DMS153 treated with DMSO at 0.1 percent for 48 hours (cell line): ENCODE measurements around the gene CACFD1.

Experiments used
- DNase-seq: peaks from one replicate; lab custom pipeline; 2025; ENCODE audit not compliant: unreplicated experiment; lab: John Stamatoyannopoulos, UW

CACFD1 gene

DNA sequence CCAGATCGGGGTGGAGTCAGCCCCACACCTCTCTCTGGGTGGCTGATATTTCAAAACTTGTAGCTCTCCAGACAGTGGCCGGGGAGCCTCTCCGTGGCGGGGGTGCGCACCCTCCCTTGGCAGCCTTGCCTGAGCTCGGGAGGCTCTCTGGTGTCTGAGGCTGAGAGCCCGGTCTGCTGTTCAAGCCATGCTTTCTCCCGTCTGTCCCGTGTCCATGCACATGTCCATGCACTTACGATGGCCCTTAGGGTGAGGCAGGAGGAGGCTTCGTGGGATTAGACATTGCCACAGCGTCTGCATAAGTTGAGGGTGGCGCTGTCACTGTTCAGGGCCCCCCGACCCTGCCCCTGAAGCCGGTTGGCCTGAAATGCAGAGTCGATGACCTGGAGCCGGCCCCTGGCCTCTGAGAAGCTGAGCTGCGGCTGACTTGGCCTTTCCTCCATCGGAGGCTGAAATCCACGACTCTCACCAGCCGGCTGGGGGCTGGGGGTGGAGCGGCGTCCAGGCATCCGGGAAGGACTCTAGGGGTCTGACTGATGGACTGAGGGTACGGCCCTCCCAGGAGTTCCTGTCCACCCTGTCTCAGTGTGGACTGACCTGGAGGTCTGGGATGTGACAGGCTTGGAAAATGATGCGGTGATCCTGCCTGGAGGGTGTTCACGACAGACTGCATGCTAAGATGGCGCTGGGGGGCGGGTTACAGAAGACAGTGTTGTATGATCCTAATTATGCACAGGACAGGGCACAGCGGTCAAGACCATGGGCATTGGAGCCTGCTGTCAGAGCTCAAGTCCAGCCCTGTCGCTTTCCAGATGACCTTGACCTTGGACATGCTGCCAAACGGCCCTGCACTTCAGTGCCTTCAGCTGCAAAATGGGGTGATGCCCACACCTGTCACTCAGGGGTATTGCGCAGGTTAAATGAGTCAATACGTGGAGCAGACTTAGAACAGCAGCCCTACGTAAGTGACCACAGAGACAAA lies 37.4 kb downstream of the CACFD1 start:
- no peak for DNase-seq

DNA sequence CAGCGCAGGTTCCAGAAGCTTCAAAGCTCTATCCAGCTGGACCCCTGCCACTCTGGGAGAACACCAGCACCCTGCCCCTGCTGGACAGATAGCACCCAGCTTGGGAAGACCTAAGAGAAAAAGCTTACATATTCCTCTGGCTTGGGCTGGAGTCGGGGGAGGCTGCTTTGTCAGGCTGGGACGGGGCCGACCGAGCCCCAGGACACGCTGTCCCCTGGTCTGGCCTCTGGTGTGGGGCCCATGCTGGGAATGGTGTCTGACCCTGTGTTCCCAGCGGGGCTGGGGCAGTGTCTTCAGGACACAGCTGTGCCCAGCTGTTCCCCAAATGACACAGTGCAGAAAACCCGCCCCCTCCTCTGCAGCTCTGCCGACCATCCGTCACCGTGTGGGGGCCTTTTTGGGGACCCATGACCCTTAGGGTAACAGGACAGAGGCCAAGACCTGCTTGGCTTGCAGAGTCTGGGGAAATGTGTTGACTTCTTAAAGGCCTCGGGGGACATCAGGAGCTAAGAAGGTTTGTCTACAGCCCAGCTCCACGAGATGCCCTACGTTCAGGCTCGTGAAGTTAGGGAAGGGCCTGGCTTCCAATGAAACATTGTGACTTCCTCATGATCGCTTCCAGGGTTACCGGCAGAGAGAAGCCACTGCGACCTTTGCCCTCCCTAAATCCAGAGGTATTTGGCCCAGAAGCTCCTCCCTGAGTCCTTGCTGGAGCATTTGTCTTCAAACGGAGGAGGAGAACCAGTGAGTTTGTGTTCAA lies 39.5 kb downstream of the CACFD1 start:
- no peak for DNase-seq

DNA sequence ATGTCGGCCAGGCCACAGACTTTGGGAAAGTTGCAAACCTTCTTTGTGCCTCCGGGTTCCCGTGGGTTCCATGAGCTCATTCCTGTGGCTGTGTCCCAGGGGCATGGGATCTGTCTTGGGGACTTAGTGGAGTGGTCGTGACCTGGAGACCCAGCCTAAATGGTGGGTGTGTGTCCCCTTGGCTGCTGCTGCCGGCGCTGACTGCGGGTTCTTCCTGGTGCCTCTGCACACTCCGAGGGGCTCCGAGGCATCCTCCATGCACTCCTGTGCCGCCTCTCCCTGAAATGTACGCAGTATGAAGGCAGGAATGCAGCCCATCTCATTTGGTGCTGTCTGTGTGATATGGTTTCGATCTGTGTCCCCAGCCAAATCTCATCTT lies 40.1 kb downstream of the CACFD1 start:
- DNase-seq: no peak

DNA sequence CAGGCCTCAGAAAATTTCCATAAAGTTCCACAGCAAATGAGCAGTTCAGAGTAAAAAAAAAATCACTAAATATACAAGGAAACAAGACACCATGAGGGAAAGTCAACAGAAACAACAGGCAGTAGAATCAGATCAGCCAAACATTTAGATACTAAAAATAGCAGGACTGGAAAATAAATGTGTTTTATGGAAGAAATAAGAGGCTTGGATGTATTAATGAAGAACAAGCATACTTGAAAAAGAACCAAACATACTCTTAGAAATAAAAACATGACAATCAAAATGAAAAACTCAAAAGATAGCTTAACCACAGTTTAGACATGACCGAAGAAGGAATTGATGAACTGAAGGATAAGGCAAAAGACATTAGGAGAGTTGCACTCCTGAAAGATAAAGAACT lies 42.3 kb downstream of the CACFD1 start:
- no peak for DNase-seq

DNA sequence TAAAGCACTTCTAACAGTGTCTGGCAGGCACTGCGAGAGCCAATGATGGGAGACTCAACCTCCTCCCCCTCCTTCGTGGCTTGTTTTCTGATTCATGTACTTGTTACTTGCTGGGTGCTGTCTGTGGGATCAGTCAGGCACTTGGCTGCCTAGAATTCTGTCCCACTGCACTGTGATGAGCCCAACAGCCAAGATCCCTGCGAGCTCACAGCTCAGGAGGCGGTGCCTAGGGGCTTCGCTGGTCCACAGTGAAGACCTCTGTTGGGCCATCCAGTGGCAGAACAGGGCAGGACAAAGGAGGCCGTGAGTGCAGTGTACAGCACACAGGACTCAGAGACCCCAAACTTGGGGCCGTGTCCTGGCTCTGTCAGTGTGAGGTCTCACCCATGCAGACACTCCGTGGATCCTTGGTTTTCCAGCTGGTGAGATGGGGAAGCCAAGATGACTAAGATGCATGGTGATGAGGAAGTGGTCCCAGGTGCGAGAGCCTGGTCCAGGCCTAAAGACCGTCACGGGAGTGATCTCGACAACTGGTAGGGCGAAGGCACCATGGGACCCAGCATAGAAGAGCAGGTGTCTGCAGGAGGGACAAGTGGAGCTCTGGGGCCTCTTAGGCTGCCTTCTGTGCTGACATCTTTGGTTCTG lies 45.5 kb downstream of the CACFD1 start:
- no peak for DNase-seq

DNA sequence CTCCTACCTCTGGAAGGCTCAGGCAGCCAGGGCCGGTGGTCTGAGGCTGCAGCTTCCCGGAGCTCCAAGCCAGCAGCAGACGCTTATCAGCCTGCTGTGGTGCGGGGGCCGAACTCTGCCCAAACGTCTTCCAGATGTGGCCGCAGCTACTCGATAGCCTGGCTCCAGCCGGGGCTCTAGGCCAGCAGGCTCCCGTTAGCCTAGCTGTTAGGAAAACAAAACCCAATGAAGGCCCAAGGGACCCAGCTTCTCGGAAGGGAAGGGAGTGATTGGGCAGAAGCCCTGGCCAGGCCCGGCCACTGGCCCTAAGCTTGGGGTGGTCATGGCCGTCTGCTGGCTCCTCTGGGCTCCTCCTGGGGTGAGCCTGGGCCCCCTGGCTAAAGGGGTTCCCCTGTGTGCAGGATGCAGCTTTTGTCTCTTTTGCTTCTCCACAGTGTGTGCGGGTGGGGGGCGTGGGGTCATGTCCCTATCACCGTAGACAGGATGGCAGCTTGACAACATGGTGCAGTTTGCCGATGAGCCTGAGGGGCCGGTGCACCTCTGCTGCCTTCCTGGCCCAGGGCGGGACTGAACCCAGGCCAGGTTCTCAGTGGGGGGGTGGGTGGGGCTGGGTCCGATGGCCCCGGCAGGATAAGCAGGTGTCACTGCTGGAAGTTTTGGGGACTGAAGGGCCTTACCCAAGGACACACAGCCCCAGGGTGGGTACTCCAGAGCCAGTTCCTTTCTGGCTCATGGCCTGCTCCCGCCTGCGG lies 46.3 kb downstream of the CACFD1 start:
- no peak for DNase-seq

DNA sequence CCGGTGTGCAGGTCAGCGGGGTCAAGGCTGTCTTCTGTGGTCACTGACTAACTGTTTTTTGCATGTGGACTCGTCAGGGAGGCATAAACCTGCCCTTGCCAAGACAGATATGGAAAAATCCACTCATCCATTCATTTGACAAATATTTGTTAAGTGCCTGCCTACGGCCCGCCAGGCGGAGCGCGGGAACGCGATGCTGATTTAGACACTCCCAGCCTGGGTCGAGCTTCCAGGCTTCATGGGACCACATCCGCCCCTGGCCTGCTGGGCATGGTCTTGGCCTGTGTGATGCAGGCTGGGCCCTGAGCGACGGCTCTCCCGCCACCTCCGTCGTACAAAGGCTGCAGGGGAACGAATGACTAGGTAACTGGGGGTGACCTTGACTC lies 46.9 kb downstream of the CACFD1 start:
- peak; percentile 60 for DNase-seq

DNA sequence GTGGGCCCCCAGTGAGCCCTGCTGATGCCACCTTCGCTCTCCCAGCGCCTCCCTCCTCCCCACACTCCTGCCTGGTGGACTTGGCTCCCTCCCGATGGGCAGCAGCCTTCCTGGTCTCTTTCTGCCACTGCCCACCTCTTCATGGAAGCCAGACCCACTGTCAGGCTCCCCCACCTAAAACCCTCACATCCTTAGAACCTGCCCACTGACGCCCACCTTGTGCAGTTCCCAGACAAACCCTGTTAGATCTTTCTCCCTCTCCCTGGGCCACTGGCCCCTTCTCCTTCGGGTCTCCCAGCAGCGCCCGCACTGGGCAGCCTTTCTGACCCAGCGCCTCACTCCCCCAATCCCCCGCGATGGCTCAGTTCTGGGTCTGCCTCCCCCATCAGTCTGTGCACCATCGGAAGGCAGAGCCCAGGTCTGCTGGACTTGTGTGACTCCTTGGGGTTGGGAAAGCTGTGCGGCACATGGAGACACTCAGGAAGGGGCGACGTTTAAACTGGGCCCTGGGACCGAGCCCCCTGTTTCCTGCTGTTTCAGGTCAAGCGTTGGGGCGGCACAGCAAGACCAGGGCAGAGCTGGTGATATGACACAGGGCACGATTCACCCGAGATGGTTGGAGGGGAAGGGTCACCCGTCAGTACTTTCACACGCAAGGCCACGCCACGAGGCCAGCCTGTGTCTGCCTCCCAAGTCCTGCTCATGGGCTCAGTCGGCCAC lies 47.6 kb downstream of the CACFD1 start:
- DNase-seq: no peak

DNA sequence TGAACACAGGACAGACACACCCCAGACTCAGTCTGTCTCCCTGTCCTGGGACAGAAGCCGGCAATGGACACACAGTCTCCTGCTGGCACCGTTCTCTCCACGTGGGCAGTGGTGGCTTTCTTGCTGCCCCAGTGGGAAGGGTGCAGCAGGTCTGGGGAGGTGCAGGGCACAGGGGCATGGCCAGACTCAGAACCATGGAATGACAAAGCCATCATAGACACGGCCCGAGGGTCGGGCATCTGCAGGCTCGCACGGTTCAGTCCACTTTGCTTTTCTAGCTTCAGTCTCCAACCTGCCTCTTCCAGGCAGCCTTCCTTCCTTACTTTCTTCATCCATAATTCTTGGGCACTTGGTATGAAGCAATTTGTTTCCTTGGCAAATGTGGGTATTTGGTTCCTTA lies 48.3 kb downstream of the CACFD1 start:
- no peak for DNase-seq

DNA sequence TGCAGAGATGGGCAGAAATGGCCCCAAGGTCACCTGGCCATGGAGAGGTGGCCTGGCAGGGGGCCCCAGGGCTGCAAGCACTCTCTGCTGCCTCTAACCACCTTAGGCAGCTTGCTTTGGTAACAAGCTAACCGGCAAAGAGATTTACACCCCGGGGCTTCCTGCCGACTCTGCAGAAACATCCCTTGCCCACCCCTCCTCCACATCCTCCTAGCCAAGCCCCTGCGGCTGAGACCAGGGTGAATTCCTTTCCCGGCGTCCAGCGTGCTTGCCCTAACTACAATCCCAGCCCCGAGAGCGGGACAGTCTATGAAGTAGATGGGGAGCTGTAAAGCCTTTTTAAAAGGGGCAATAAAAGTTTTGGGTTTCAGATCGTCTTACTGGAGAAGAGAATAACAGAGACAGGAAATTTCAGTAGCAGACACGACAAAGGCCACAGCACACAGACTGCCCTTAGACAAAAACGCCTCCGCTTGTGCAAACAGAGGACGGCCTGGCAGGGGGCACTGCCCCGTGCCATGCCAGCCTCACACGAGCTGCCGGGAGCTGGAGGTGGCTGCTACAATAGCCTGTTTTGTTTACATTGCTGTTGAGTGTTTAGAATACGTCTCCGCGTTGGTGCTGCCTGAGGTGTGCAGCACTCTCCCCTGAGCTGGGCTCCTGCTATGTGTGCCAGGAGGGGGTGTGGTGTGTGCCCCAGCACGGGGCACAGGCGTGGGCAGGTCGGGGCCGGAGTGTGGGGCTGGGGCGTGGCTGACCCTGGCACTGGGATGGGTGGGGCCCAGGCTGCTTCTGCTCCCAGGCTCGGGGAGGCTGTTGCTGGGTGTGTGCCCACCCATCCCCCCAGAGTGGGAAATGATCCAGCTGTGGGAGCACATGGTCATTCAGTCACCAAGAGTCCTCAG lies 49.7 kb downstream of the CACFD1 start:
- DNase-seq: peak; percentile 95

DNA sequence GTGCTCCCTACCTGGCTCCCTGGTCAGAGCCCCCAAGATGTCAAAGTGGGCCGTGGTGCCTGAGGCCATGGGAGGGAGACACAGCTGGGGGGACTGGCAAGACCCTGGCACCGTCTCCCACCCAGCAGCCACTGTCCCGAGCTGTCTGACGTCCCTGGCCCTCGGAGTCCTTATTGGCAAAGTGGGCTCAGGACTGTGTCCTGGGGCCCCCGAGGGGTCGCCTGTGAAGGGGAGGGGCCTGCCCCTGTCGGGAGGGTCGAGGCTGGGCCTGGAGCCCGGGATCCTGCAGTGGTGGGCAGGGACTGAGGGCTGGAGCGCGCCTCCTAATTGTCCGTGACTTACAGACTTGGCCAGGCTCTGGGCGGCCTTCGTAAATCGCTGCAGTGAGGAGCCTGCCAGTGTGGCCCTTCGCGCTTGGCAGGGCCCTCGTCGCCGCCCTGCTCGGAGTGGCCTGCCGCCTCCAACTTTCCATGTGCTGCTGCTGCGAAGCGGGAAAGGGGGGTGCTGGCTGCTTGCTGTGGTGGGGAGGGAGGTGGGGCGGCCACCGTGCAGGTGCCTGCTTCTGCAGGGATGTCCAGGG lies 51.2 kb downstream of the CACFD1 start:
- no peak for DNase-seq

DNA sequence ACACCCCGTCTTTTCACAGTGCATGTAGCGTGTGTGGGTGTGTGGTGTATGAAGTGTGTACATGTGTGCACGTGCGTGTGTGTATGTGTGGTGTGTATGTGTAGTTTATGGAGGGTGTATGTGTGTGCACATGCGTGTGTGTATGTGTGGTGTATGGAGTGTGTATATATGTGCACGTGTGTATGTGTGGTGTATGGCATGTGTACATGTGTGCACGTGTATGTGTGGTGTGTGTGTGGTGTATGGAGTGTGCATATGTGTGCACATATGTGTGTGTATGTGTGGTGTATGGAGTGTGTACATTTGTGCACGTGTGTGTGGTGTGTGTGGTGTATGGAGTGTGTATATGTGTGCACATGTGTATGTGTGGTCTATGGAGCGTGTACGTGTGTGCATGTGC lies 51.8 kb downstream of the CACFD1 start:
- no peak for DNase-seq

DNA sequence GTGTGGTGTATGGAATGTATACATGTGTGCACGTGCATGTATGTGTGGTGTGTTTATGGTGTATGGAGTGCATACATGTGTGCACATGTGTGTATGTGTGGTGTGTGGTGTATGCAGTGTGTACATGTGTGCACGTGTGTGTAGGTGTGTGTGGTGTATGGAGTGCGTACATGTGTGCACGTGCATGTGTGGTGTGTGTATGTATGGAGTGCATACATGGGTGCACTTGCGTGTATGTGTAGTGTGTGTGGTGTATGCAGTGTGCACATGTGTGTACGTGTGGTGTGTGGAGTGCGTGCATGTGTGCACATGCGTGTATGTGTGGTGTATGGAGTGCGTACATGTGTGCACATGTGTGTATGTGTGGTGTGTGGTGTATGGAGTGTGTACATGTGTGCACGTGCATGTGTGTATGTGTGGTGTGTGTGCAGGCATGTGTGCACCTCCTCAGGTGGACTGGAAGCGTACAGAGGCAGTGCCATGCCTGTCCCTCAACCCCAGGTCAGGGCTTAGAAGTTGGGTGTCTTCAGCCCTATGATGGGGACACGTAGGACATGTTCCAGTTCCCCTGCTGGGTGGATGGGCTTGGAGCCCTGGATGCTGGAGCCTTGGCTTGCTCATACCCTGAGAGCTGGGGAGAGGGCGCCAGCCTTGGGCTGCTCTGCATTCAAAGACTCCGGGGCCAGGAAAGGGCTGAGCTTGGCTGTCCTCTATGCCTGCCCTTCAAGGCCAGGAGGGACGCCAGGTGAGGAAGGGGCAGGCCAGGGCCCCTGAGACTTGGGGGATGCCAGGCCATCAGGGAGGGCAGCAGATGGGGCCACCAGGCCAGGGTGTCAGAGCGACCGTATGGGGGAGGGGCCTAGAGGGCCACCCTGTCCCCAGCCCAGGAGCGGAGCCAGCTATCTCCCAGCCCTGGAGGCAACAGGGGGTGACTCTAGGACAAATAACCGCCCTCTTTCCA lies 52.8 kb downstream of the CACFD1 start:
- peak; percentile 20 for DNase-seq

DNA sequence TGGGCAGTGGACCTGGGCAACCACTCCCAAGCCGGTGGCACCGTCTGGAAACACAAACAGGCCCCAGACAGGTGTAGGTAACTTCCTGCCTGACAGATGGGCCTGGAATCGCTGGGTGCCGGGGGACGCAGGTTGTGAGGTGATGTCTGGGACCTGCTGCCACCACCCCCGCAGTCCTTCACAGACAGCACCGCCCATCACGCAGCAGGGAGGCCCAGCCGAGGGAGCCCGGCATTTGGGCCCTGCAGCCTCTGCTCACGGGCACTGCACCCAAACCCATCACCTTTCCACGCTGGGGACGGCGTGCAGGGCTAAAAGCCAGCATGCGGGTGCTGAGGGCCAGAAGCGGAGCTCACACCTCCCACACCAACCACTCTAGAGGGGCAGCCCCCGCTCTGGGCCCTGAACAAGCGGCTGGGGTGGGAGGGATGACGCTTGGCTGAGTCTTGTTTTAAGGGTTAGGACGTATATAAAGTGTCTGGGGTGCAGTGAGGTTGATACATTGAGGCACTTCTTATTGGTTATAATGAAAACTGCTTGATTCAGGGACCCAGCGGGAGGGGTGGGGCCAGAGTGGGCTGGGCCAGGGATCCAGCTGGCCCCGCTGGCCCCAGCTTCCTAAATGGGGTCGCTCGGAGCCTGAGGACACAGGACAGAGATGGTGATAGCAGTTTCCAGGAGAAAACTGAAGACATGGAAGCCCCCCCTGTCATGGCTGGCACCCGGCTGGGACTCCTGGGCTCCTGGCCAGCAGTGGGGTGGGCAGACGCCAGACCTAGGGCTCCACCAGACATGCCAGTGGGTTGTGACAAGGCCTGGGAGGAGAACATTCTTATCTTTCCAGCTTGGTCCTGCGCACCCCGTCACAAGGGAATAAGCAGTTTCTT lies 53.7 kb downstream of the CACFD1 start:
- DNase-seq: peak; percentile 49

DNA sequence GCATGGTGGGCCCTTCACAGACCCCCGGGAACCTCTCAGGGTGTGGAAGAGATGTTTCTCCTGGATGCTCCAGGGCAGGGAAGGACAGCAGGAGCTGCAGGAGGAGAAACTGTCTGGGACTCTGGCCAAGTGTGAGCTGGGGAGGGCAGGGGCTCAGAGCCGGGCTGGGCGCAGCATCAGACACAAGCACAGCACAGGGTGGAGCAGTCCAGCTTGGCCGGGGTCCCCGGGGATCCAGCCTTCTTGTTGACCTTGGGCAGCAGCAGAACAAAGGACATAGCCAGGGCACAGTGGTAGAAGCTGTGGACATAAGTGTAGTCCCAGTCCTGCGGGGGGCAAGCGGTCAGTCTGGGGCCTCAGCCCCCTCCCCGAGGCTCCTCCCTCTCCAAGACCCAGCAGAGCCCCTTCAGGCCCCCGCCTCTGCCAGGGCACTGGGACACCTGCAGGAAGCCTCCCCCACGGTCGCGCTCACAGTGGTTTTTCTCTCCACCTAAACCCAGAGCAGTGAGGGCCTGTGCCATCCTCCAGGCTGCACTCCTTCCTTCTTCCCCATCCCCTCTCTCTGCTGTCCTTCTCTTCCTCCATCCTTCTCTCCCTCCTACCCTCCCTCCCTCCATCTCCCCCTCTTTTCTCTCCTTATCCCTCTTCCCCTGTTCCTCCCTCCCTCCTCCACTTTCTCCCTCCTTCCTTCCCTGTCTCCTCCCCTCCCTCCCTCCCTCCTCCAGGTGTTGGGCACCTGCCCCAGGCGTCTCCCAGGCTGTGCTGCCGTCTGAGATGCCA lies 54.9 kb downstream of the CACFD1 start:
- peak; percentile 49 for DNase-seq

DNA sequence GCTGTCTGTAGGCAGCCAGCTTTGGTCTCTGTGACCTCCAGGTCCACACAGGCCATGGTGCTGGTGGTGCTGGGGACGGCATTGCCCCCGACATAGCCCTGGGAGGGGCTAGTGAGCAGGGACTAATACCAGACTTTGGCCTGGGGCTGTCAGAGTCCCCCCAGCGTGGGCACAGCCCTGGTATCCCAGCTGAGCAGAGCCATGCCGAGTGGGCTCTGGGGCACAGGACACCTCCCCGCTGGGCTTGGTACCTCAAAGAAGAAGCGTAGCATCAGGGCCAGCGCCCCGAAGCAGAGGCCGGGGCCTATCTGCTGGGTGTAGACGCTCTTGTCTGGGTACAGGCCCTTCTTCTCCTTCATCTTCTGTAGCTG lies 55.4 kb downstream of the CACFD1 start:
- DNase-seq: no peak
